Stimulated activated CD8-positive, alpha-beta memory T cell treated with anti-CD3 and anti-CD28 coated beads, Interleukin-7, amount 100 ng/mL, for 4 hours (primary cell): ENCODE data around the gene ARHGEF3.
A peak's percentile ranks its signal among the peaks of the same experiment; 100 is the strongest.

Source experiments
- DNase-seq, 2 donors: peaks; one replicate each; pipeline ENCODE4 v3.0.0-alpha.2; 2020; ENCODE audit warnings: low read depth in 2 of 2

The ARHGEF3 gene

DNA sequence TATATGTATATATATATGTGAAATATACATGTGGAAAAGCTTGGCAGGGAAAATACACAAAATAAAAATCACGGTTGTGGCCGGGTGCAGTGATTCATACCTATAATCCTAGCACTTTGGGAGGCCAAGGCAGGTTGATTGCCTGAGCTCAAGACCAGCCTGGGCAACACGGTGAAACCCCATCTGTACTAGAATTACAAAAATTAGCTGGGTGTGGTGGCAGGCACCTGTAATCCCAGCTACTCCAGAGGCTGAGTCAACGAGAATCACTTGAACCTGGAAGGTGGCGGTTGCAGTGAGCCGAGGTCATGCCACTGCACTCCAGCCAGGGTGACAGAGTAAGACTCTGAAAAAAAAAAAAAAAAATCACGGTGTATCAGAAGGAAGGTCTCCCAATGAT is 20.8 kb upstream of the ARHGEF3 start:
- no peak for DNase-seq

DNA sequence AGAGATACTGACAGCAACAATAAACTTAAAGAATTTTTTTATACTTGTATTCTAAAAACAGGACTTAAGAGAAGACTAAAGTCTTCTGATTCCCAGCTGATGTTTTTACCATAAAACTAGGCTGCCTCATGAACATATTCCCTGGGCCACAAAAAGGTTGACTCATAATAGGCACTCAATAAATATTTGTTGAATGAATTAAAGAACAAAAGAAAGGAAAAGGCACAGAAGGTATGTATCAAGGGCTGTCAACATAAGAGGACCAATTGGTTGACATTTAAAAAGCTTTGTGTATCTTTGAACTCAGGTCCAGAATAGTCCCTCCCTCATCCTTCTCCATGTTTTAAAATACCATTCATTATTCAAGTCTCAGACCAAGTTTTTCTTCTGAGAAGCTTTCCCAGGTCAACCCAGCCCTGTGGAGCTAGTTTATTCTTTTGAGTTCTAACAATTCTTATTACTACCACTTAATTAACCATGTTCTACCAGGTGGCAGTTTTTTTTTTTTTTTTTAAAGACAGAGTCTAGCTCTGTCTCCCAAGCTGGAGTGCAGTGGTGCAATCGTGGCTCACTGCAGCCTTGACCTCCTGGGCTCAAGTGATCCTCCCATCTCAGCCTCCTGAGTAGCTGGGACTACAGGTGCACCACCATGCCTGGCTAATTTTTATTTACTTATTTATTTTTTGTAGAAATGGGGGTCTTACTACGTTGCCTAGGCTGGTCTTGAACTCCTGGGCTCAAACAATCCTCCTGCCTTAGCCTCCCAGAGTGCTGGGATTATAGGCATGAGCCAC is 17.5 kb upstream of the ARHGEF3 start:
- DNase-seq, result no peak

DNA sequence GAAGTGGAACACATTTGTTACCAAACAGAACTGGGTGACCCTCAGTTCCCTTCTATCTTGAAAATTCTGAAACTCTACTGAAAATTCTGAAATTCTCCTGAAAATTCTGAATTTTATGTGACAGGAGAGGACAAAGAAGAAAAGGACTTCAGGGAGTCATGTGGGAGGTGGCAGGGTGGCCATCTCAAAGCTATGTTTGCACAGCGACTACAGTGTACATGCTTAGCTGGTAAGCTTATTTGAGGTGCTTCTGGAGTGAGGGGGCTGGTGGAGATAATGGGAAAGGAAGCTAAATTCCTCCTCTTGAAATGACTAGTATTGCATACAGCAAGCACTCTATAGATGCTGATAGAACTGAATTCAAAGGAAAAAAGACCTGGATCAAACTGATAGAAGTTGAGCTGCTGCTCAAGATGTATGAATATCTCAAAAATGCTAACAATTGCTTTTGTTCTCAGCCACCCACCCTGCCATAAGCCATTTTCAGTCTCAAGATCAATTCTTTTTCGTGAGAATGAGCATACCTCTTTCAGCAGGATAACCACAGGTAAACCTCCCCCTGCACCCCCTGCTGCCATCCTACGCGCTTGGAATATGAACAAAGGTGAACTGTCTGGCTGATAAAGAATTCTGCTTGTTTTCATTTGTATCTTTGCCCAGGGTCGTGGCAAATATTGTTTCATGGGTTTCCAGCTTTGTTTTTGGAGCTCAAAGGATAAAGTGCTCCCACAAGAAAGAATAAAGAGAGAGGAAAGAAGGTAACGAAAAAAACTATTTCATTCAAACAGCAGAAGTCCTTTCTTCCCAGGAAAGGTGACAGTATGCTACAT is 16.6 kb upstream of the ARHGEF3 start:
- no peak for DNase-seq

DNA sequence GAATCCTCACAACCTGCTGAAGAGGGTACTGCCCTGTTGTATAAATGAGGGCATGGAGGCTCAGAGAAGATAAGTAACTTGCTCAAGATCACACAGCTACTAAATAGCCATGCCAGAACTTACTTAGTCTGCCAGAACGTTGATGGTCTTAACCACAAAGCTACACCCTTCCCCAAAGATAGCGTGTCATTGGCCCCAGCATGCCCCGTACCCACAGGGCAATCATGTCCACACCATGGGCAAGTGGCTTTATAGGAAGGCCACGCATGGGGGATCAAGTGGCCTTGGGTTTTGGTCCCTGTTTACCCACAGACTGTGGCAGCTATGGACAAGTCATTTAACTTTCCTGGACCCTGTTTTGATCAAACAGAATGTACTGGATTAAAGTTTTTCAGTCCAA is 15.9 kb upstream of the ARHGEF3 start:
- no peak for DNase-seq

DNA sequence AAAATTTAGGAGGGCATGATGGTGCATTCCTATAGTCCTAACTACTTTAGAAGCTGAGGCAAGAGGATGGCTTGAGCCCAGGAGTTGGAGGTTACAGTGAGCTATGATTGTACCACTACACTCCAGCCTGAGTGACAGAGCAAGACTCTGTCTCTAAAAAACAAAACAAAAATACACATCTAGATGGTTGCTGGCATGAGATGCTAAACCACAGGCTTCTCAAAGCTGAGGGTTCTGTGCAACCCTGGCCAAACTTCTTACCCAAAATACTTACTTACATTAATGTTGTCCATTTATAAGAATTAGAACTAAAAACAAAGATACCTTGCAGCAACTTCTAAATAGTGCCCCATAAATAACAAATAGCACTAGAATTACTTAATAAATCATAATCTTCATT is 14.3 kb upstream of the ARHGEF3 start:
- no peak for DNase-seq

DNA sequence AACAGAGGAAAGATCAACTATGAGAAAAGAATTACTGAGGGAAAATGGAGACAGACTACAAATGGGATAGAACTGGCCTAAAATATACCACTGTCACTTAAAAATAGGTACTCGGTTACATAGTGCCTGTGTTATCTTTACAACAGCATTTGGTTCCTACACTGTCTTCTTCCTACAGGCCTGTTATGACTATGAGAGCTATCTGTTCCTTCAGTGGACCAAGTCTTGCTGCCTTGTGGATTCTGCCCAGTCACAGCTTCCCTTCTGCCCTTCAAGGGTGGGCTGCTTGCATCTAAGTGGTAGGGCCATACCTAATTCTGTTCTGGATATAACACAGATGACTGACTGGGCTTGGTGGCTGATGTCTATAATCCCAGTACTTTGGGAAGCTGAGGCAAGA is 13.8 kb upstream of the ARHGEF3 start:
- no peak for DNase-seq

DNA sequence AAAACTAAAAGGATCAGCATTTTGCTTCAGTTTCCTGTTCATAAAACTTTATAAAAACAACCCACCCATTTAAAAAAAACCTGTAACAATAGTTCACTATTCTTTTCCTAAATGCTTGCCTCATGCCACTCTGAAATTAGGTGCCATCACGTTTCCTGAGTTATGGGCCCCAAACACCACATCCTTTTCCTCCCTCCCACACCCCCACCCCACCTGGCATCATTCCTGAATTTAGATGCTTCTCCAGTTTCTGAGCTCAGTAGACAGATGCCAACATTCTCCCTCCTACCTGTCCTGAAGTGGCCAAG is 11.9 kb upstream of the ARHGEF3 start:
- DNase-seq, result no peak

DNA sequence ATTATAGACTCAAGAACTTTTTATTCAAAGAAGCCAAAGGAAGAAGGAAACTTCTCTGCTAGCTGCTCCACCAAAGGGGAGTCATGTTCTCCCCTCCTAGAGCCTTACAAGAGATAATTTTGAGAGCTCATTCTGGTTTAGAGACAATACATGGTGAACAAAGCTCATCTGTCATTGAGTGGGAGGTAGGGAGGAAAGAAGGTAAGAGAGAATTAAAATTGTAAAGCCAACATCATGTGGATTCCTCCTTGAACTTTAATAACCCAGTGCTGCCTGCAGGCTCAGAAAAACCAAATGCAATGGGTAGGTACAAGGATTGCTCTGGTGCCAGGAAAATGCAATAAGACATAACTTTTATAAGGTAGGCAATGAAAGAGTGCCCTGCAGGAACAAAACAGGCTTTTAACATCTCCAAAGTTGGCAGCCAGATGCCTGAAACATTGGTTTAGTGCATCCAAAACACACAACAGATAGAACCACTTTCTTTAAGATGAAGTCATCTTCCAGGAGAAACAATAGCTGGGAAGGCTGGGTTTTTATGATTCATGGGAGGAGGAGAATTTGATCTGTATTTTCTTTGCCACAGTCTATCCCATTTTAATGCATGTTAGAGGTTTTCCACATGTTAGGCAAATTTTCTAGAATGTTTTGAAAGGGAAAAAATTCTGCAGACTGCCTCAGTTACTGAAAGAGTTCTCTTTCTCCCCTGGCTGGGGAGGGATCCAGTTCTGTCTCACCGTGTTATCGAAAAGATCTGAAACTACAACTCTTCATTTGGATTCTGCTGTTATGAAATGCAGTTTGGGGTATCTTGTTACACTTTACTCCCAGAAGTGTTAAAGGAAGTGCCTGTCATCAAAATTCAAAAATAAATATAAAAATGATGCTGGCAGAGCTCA is 11.3 kb upstream of the ARHGEF3 start:
- no peak for DNase-seq

DNA sequence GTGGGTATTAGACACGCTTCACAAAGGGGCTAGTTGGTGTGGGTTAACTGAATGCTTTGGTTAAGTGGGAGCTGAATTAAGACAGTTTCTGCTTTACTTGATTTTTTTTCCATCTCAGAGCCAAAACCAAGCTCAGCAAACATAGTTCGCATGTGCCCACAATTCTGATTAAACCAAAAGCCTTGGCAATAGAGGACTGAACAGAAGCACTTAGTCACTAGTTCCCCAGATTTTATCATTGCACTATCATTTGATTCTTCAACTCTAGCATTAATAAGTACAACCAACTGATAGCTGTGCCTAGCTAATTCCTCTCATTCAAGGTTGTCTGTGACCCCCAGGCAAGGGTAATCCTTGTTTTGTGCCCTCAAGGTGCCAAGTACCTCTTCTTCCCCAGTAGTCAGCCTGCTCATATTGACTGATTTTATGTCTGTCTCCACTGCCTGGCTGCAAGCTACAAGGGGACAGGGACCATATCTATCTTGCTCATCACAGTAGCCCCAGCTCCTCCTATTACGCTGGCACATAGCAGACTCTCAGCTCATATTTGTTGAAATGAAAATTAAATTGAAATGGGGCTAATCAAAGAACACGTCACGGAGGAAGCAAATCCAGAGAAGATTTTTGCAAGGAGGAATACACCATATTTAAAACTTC is 9.9 kb upstream of the ARHGEF3 start:
- DNase-seq, result no peak

DNA sequence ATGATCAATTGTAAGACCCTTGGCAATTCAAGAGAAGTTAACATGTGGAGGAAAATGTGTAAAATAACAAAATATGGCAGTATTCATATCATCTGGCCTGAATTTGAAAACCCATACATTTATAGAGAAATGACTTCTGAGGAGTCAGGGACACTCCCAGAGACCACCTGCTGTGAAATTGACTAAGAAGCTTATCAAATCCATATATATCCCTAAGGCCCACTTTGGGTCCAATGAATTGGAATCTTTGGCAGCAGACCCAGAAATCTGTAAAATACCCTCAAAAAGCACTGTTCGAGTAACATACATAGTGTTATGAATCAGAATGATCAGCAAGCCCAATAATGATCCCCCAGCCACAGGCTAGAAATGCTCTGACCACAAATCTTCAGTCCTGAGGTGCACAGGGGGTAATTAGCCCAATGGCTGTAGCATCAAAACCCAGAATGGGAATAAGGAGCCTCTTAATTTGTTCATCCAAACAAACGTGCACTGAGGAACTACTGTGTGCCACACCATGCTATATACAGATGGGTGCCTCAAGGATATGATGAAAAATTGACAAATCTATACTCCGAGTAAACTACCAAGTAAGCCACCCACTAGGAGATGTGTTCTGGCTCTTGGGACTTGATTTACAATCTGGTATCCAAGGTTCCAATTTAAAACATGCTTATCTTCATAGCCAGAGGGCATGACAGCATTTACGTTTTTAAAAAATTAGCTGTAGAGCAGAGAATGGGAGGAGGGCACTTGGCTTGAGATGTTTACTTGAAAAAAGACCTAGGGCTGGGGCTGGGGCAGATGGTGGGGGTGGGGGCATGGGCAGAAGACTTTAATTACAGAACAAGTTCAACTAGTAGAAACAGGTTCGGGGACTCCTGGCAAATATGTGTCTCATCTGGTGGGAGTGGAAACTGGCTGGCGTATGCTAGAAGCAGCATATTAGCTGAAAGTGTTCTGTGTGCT is 9.1 kb upstream of the ARHGEF3 start:
- no peak for DNase-seq

DNA sequence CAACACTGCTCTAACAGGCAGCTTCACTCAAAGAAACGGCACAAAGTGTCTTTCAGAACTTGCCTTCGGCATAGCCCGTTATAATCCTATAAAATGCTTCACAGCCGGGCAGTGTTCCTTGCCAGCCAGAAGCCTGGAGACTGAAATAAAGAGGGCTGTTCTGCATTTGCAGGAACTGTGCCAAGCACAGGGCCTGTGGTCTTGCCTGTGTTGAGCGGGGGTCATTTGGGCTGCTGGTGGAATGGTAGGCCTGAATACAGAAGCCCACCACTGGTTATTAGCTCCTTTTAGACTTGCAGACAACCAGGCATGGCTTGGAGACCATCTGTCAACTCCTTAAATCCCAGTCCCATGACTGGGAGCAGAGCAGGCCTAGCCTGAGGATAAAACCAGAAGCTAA is 4.7 kb upstream of the ARHGEF3 start:
- no peak for DNase-seq

DNA sequence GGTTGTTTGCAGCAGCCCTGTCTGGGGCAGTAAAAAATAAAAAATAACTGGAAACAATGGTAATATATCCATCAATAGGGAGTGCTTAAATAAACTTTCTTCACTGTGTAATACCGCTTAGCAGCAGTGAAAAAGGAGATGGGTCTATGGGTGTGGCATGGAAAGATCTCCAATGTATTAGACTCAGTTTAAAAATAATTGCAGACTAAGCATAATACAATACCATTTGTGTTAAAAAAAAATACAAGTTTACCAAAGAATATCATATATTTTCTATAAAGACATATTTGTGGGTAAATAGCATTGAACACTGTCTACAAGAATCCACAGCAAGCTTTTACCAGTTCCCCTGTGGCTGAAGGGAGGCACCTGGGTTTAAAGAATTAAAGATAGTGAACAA is 1.0 kb upstream of the ARHGEF3 start:
- no peak for DNase-seq

DNA sequence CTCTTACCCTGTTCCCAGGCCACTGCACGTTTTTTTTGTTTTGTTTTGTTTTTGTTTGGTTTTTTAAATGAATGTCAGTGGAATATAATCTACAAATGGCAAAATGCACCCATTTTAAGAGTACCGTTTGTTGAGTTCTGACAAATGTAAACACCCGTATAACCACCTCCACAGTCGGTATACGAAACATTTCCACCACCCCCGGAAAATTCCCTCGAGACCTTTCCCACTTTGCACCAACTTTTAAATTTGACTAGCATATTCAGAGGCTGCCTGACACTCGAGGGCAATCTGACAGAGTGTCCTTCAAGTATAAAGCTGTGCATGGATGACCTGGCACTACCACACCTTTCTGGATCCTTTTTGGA is 613 bp upstream of the ARHGEF3 start:
- no peak for DNase-seq

DNA sequence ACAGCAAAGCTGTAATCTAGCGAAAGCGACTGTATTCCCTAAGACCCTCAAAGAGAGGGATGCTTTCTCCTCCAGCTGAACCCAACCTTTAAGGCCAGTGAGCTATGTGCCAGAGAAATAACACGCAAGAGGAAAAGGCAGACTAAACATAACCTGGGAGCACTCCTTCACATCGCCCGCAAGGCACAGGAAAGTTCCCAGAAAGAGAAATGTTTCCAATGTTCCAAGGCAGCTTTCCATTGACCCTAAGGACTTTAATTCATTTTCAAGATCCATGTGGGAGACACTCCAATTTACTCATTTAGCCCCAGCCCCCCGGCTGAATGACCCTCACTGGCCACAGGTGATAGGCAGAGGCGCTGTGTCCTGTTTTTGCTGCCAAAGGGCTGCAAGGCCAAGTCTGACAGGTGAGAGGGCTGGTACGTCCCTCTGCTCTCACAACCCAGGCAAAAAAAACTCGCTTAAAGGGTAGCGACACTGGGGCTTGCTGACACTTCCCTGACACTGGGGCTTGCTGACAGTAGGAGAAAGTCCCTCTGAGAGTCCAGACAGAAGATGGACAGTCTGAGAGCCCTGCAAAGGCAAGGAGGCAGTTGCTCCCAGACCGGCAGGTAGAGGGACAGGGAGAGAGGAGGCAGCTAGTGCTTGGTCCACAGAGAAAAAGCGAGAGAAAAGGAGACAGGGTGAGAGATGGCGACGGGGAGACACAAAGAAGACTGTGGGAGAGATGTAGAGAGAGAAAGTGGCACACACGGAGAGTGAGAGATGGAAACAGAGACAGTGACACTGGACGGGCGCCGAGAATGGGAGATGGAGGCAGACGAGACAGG is 702 bp downstream of the ARHGEF3 start:
- DNase-seq, result no peak

DNA sequence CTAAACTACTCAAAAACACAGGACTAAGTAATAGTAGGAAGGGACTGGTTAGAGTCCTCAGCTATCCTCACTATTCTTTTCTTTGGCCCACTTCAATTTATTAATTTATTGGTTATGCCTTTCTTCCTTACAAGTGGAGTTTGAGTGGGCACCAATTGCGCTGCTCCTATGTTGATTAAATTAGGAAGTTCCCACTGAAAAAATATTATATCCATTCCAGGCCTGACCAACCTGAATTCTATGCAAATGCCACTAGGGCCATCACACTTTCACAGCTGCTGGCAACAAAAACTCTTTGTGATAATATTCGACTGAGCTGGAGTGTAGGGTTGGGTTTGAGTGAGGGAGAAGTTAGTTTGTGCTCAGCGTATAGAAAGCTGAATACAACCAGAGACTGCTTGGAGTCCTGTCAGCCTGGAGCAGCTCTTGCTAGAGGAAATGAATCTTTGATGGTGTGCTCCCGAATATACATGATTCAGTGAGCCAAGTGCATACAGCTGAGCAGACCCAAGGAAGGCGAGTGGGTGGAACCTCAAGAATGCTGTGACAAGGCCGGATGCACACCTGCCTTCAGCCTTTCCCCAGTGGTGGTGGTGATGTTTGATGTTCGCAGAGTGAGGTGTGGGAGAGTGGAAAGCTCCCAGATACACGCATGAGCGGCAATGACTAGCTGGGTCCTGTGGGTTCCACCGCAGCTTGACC is 1.5 kb downstream of the ARHGEF3 start:
- peak; percentile 74 to 85 for DNase-seq

DNA sequence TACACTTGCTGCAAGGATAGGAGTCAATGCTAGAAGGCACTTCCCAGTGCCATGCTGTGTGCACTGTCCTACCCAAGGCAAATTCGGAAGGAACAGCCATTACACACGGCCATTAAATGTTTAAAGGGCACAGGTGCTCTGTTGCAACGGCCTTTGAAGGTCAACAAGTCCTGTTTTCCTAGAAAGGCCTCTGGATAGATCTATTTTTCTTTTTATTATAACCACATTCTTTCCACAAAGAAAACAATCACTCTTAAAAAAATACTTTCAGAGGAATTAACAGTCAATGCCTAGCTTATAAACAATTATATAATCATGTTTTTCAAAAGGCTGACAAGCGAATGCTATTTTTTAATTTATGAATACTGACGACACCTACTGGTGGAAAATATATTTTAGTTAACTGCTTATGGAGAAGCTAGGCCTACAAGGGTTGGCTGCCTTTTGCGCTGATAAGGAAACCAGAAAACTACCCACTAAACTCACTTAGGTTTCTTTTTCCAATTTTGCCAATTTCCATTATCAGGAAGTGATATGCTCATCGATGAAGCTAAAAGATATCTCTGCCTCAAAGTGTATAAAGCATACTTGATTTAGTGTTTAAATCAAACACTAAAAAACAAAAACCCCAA is 2.4 kb downstream of the ARHGEF3 start:
- no peak for DNase-seq

DNA sequence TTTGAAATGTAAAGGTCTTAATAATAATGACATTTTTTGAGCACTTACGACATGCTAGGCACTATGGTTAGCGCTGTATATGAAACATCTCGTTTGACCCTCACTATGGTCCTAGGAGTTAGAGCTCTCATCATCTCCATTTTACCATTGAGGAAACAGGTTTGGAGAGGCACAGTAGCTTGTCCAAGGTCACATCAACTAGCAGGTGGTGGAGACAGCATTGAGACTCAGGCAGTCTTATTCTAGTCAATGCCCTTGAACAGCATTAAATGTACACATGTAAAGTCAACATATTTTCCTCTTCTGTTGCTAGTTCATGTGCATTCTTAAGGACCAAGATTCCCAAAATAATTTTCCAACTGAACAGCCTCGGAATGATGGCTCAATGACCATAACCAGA is 4.8 kb downstream of the ARHGEF3 start:
- no peak for DNase-seq

DNA sequence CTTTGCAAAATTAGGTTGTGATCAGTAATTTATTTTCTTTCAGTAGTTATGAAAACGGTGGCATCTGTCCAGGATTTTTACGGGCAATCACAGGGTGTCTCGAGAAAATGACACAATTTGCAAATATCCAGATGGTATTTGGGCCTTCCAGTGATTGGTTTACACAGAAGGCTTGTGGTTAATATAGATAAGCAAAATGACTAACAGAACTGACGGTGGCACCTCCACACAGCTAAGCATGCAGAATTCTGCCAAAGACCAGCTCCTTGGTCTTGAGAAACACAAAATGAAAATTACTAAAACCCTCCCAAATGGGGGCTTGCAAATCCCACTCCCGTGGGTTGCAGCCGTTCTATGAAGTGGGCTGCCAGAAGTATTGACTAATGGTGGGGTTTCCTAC is 5.5 kb downstream of the ARHGEF3 start:
- no peak for DNase-seq

DNA sequence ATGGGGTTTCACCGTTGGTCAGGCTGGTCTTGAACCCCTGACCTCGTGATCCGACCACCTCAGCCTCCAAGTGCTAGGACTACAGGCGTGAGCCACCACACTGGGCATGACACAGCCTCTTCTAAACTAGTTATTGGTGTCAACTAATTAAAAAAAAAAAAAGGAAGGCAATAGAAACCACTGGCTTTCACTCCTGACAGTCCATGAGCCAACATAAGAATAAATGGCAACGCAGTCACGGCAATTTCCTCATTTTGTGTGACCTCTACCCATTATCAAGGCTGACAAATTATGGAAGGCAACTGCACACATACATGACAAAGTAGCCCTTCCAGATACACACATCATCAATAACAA is 5.9 kb downstream of the ARHGEF3 start:
- DNase-seq, result no peak
